GM18505 (cell line): ENCODE data around the gene ENTPD8.

ENCODE experiments used
- ATAC-seq: cut with Tn5 transposase; IDR thresholded peaks from one replicate; pipeline ENCODE4 v1.9.1; 2021; ENCODE audit not compliant: unreplicated experiment
- POLR2A ChIP-seq: IDR thresholded peaks from 4 replicates; pipeline ENCODE4 v1.6.1; 2011; ENCODE audit warnings: borderline replicate concordance; ENCODE audit not compliant: insufficient read depth, insufficient read length; ENCODE audit errors: extremely low read depth

ENTPD8 gene

DNA sequence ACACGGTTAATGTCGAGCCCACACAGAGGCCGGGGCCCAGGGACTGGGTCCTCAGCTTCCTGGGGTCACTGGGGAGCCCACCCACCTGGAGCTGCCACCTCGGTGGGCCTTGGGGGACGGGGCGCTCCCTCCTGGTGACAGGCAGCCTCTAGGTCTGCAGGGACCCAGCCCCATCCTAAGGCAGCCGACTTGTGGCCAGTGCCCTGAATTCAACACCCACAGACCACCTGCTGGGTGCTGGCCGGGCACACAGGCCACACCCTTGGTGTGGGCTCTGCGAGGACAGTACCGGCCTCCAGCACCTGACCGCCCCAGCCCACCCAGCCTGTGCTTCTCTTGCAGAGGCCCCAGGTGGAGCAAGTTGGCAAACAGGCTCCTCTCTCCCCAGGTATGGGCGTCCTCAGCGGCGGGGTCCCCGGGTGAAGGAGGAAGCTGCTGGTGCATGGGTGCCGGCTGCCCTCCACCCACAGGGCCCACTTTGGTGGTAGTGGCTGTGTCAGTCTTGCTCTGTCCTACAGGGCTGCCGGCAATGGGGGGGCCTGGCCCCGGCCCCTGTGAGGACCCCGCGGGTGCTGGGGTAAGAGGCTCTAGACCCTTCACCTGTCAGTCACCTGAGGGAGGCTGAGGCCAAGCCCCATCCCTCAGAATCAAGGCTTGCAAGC is 8.3 kb downstream of the ENTPD8 start:
- no peak for TF ChIP-seq POLR2A
- ATAC-seq, result no peak

DNA sequence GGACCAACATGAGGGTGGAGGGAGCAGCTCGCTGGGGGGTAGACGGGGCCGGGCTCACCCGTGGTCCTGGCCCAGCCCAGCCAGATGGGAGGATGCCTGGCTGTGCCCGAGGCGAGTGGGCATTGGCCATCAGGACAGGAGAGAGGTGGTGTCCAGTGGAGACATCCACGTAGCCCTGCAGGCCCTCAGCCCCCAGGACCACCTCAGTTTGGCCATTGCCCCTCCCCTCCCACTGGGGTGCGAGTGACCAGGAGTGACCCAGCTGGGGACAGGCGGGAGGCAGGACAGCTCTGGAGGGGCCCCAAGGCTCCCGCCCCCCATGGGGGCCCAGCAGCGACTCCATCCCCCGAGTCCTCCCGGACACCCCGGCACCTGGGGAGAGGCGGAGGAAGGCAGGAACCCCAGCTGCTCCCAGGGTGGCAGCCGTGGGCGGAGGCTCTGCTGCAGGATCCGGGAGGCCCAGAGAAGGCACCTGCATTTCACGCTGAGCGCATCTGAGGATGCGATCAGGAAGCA is 9.7 kb downstream of the ENTPD8 start:
- ATAC-seq, result no peak

GRCh38 chr9:137430723-137431415 is 10.3 kb downstream of the ENTPD8 start:
- ATAC-seq, result no peak

More for the DNA sequence above, 9.7 kb downstream of the ENTPD8 start:
- TF ChIP-seq POLR2A, result no peak

GRCh38 chr9:137429974-137430722 is 11.0 kb downstream of the ENTPD8 start:
- TF ChIP-seq POLR2A, result no peak
- ATAC-seq, result no peak

More at GRCh38 chr9:137430723-137431415, 10.3 kb downstream of the ENTPD8 start:
- TF ChIP-seq POLR2A, result no peak

GRCh38 chr9:137429546-137429890 is 11.6 kb downstream of the ENTPD8 start:
- ATAC-seq, result no peak
- TF ChIP-seq POLR2A, result no peak

- ATAC-seq, result no peak
- TF ChIP-seq POLR2A, result no peak
Observed at GRCh38 chr9:137428841-137429545, 12.2 kb downstream of the ENTPD8 start.

GRCh38 chr9:137428311-137428630 is 12.9 kb downstream of the ENTPD8 start:
- no peak for TF ChIP-seq POLR2A
- no peak for ATAC-seq

DNA sequence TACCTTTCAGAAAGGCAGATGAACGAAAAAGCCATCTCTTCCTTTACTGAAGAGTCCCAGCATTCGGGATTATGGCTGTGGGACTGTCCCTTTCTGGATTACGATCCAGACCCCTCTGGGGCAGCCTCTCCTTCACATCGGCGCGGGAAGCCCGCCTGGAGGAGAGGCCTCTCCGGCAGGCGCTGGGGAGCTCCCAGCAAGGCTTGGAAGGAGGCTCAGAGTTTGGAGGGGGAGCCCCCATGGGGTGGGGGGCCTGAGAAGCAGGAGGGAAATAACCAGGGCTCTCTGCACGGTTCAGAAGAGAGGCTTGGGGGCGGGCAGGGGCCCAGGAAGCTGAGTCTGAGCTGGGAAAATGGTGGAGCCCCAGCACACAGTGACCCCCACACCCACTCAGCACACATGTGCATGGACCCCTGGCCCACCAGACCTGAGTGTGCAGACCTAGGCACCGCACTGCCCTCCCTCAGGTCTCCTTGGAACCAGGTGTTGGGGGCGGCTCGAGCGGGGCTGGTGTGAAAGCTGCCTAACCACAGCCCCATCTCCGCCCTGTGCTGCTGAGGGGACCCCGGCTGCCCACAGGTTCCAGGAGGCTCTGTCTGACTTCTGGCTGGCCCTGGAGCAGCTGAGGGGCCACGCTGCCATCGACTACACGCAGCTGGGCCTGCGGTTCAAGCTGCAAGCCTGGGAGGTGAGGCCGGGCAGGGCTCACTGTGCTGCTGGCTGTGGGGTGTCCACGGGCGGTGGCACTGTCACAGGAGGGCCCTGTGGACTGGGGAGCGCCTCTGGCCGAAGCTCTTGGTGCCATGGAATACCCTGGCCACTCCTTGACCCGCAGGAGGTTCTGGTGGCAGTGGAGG is 13.5 kb downstream of the ENTPD8 start:
- ATAC-seq, result no peak
- TF ChIP-seq POLR2A, result no peak

DNA sequence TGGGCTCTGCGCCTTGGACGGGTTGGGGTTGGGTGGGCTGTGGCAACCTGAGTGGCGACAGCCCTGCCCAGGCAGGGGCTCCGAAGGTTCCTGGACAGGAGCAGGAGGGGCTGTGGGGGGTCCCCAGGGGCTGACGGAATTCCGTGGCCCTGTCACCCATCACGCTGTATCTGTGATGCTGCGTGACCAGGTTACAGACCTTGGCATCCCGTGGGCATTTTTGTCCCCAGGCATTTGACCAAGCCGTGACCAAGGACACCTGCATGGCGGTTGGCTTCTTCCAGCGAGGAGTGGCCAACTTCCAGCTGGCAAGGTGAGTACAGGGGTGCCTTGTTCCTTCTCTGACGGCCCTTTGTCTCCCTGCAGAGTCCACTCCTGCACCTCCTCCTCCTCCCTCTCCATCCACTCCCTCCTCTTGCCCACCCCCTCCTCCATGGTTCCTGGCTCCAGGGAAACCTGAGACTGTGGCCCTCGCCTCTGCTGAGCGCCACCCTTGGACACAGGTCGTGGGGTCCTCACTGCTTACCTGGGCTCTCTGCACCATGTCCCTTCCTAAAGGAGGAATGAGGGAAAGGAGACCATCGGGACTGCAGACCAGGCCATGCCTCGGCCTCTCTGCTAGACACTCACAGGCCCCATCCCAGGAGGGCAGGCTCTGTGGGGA is 15.0 kb downstream of the ENTPD8 start:
- ATAC-seq, result no peak
- TF ChIP-seq POLR2A, result no peak

GRCh38 chr9:137423514-137424291 is 17.5 kb downstream of the ENTPD8 start:
- peak; percentile 37 for ATAC-seq
- TF ChIP-seq POLR2A, result no peak

- peak; percentile 76 for ATAC-seq
- TF ChIP-seq POLR2A, result peak; percentile 61
Observed at GRCh38 chr9:137422604-137423513, 18.3 kb downstream of the ENTPD8 start, which contains the start of the genes EXD3 and NOXA1. Gene EXD3, minus strand, starts transcription at chr9:137423162. Its CDS starts 27,805 bp downstream, at chr9:137395357. Gene NOXA1, plus strand, starts transcription at chr9:137423393. Its CDS starts 137 bp downstream, at chr9:137423530.
